Trophoblast cell (in vitro differentiated cells and primary cell): Measurements from ENCODE around the gene TSPAN2. TPM values are rescaled to one million over a fixed set of nuclear protein-coding genes. Genes with fewer than 3 reads are reported as not detected.
A peak's percentile ranks its signal among the peaks of the same experiment; 100 is the strongest.

Experiments used
- DNase-seq, 2 donors: peaks; one replicate each; pipeline ENCODE4 v3.0.0-alpha.2; 2016
- H2AFZ ChIP-seq: 2 replicates; pipeline ENCODE4 v1.6.1; 2013; ENCODE audit warnings: low read length, moderate library complexity, mild to moderate bottlenecking; ENCODE audit not compliant: insufficient read depth, poor library complexity
- H2AK5ac ChIP-seq: 2 replicates; pipeline ENCODE4 v1.6.1; 2013; ENCODE audit warnings: mild to moderate bottlenecking, low read length
- H2BK120ac ChIP-seq: 2 replicates; pipeline ENCODE4 v1.6.1; 2013; ENCODE audit warnings: low read length, mild to moderate bottlenecking, moderate library complexity; ENCODE audit not compliant: insufficient read depth, poor library complexity
- H2BK12ac ChIP-seq: 2 replicates; pipeline ENCODE4 v1.6.1; 2013; ENCODE audit warnings: mild to moderate bottlenecking, low read length, moderate library complexity
- H2BK5ac ChIP-seq: 2 replicates; pipeline ENCODE4 v1.6.1; 2013; ENCODE audit warnings: low read length, low read depth, moderate library complexity, mild to moderate bottlenecking; ENCODE audit not compliant: poor library complexity
- H3K14ac ChIP-seq: 2 replicates; pipeline ENCODE4 v1.6.1; 2013; ENCODE audit warnings: mild to moderate bottlenecking, low read length
- H3K18ac ChIP-seq: 2 replicates; pipeline ENCODE4 v1.6.1; 2013; ENCODE audit warnings: mild to moderate bottlenecking, low read length
- H3K23ac ChIP-seq: 2 replicates; pipeline ENCODE4 v1.6.1; 2013; ENCODE audit warnings: low read length
- H3K27ac ChIP-seq: 2 replicates; pipeline ENCODE4 v1.5.1; 2013; ENCODE audit warnings: low read depth, mild to moderate bottlenecking, inconsistent platforms, low read length, moderate library complexity
- H3K27me3 ChIP-seq: 2 replicates; pipeline ENCODE4 v1.6.1; 2013; ENCODE audit warnings: inconsistent platforms, mild to moderate bottlenecking, low read length, moderate library complexity; ENCODE audit not compliant: insufficient read depth
- H3K36me3 ChIP-seq, 2 experiments: 1 replicate in 1 of 2; 2 replicates in 1 of 2; pipeline ENCODE4 v1.6.1; 2013; ENCODE audit warnings: low read length in 2 of 2, mild to moderate bottlenecking in 2 of 2, moderate library complexity in 1 of 2; ENCODE audit not compliant: insufficient read depth in 2 of 2, control insufficient read depth in 1 of 2
- H3K4ac ChIP-seq: 2 replicates; pipeline ENCODE4 v1.6.1; 2013; ENCODE audit warnings: low read depth, mild to moderate bottlenecking, low read length, moderate library complexity
- H3K4me1 ChIP-seq, 2 experiments: 1 replicate in 1 of 2; 2 replicates in 1 of 2; pipeline ENCODE4 v1.6.1; 2013; ENCODE audit warnings: low read length in 2 of 2, mild to moderate bottlenecking in 2 of 2, moderate library complexity in 1 of 2; ENCODE audit not compliant: insufficient read depth in 2 of 2, control insufficient read depth in 1 of 2
- H3K4me2 ChIP-seq: 2 replicates; pipeline ENCODE4 v1.6.1; 2013; ENCODE audit warnings: inconsistent platforms, mild to moderate bottlenecking, low read length, moderate library complexity
- H3K4me3 ChIP-seq: 2 replicates; pipeline ENCODE4 v1.5.1; 2013; ENCODE audit warnings: mild to moderate bottlenecking, low read depth, low read length, inconsistent platforms
- H3K79me1 ChIP-seq: one replicate; pipeline ENCODE4 v1.6.1; 2013; ENCODE audit warnings: low read length
- H3K79me2 ChIP-seq: 2 replicates; pipeline ENCODE4 v1.6.1; 2013; ENCODE audit warnings: low read length, mild to moderate bottlenecking; ENCODE audit not compliant: control insufficient read depth, insufficient read depth, poor library complexity
- H3K9ac ChIP-seq: 2 replicates; pipeline ENCODE4 v1.6.1; 2013; ENCODE audit warnings: mild to moderate bottlenecking, low read length
- H3K9me3 ChIP-seq: 2 replicates; pipeline ENCODE4 v1.6.1; 2013; ENCODE audit warnings: low read depth, mild to moderate bottlenecking, control low read depth, inconsistent platforms, low read length; ENCODE audit not compliant: insufficient read depth
- H4K12ac ChIP-seq: 2 replicates; pipeline ENCODE4 v1.6.1; 2013; ENCODE audit warnings: low read depth, mild to moderate bottlenecking, low read length, moderate library complexity
- H4K8ac ChIP-seq: 2 replicates; pipeline ENCODE4 v1.6.1; 2013; ENCODE audit warnings: low read depth, mild to moderate bottlenecking, low read length, moderate library complexity
- H4K91ac ChIP-seq: one replicate; pipeline ENCODE4 v1.6.1; 2013; ENCODE audit warnings: low read depth, mild to moderate bottlenecking, low read length, moderate library complexity
- WGBS: extraction: QIAGEN DNeasy Blood & Tissue Kit; methylation state at CpG from one replicate; pipeline ENCODE4 v1.1.7; 2013; ENCODE audit warnings: missing lambda C conversion rate; ENCODE audit not compliant: insufficient read length, insufficient coverage; ENCODE audit errors: extremely low coverage; 5-methylcytosine and 5-hydroxymethylcytosine counted together
- polyA plus RNA-seq: library from polyadenylated mRNA; stranded (reverse); fragments of 200-250 nt; gene quantifications from 2 replicates; pipeline ENCODE4 v1.2.3, GENCODE V29; 2013

TSPAN2 gene
- 18.9 and 20.8 TPM in 2 replicates for polyA plus RNA-seq

DNA sequence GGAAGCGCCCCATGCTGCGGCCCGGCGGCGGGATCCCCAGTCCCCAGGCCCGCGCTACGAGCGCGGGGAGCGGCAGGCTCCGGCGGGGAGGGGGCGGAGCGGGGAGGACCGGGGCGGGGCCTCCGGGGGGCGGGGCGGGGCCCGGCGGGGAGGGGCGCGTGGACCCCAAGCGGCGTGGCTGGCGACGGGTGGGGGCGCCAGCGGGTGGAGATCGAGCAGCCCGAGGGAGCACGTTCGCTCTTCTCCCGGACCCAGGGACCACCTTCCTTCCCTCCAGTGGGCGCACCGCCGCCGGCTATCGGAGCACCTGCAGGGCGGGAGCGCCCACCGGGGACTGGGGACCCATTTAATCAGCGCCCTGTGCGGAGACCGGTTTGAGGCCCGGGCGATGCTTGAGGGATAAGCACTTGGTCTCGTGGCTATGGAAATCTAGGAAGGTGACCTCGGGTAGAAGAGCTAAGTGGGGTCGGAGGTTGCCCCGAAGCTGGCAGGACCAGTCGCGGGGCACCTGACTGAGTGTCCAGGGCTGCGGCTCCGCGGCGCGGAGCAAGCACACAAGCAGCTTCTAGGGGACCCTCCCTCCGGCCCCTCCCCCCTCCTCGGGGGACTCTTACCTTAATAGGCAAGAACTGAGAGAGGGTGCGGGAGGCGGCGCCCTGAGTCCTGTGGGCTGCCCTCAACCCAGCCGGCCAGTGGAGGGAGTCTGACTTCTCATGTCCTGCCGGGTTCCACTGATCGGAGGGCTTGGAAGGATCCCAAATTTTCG, at the start of gene TSPAN2:
TSS of gene TSPAN2 (minus strand) at position 84 of the 766 bp plus-strand sequence. CDS start at position 13, 71 bp downstream.
- Histone ChIP-seq H3K27me3 (no peaks in the 10 kb centered on the region), H3K79me1 (peaks cover 2% of the 10 kb centered on the region), H3K36me3 (no peaks in the 10 kb centered on the region), H2AFZ (peak within 1 kb of the TSS; percentile 62), H3K79me2 (peaks cover 5% of the 10 kb centered on the region), H3K18ac (no peak within 1 kb of the TSS), H3K23ac (no peak within 1 kb of the TSS), H3K4ac (no peak within 1 kb of the TSS), H4K8ac (peak within 1 kb of the TSS; percentile 83), H4K12ac (peak within 1 kb of the TSS; percentile 45), H2BK120ac (peak within 1 kb of the TSS; percentile 21), H2BK12ac (no peak within 1 kb of the TSS), H3K4me2 (peak within 1 kb of the TSS; percentile 97), H3K4me3 (peak within 1 kb of the TSS; percentile 84), H3K9ac (peak within 1 kb of the TSS; percentile 89), H2BK5ac (no peak within 1 kb of the TSS), H4K91ac (peak within 1 kb of the TSS; percentile 53), H2AK5ac (no peak within 1 kb of the TSS), H3K14ac (peak within 1 kb of the TSS; percentile 68), H3K4me1 (peaks cover 2 to 14% of the 10 kb centered on the region in 2 experiments), H3K27ac (no peak within 1 kb of the TSS), H3K9me3 (peaks cover 1% of the 10 kb centered on the region)
- DNase-seq: no peak
- no CpG with 5 or more reads among the region's 68 CpGs for WGBS

DNA sequence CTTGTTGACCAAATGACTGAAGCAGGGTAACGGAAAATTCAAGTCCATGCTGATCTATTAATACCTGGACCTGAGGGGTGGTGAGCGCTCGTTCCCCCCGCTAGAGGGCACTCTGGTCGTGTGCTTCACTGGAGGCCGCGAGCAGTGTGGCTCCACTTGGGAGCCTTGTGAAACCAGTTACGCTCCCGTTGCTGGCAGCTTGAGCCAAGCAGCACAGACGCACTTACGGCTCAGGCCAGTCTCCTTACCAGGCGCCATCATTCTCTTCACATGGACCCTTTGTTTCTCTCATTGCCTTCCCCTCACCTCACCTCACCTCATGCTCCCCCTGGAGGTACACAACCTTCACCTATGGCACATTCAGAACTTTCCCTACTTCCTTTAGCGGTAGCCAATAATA, 49.7 kb upstream of the TSPAN2 start:
- no CpG with 5 or more reads among the region's 13 CpGs for WGBS

DNA sequence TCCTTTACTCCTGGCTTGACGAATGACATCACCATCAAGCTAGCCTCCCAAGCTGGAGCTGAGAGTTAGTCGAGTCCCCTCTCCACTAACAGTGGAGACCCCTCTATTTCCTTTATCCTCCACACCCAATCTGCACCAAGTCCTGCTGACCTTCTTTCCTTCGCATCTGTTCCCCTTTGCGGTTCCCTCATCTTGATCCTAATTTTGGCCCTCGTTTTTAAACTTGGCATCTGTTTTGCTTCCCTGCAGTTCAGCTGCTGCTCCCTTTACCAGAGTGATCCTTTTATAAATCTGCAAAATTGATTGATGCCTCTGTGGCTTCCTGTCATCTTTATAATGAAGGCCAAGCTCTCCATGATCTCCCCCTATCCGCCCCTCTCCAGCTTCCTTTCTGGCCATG, 49.0 kb upstream of the TSPAN2 start:
- Histone ChIP-seq H2BK5ac (no peak overlapping the region), H4K91ac (peak overlapping the region; percentile 41), H3K18ac (no peak overlapping the region), H2AK5ac (peak overlapping the region; percentile 6), H3K79me2 (no peaks in the 10 kb centered on the region), H3K14ac (no peak overlapping the region), H3K4ac (no peak overlapping the region), H3K23ac (no peak overlapping the region), H3K9ac (no peak overlapping the region), H3K27ac (no peak overlapping the region), H2BK120ac (no peak overlapping the region), H2BK12ac (peak overlapping the region; percentile 6), H3K27me3 (no peaks in the 10 kb centered on the region), H3K4me1 (peaks cover 16 to 19% of the 10 kb centered on the region in 2 experiments), H3K79me1 (peaks cover 22% of the 10 kb centered on the region), H3K9me3 (no peaks in the 10 kb centered on the region), H4K12ac (no peak overlapping the region), H4K8ac (no peak overlapping the region), H3K36me3 (no peaks in the 10 kb centered on the region), H2AFZ (no peak overlapping the region), H3K4me2 (no peak overlapping the region), H3K4me3 (no peak overlapping the region)
- no CpG with 5 or more reads among the region's 6 CpGs for WGBS
- DNase-seq: no peak

More for the DNA sequence above, 49.7 kb upstream of the TSPAN2 start:
- peak overlapping the region; percentile 33 for H3K14ac ChIP-seq
- no peak overlapping the region for H2BK5ac ChIP-seq
- peak overlapping the region; percentile 1 for H2AFZ ChIP-seq
- peak overlapping the region; percentile 53 for H2BK12ac ChIP-seq
- H3K27ac ChIP-seq: no peak overlapping the region
- no peak overlapping the region for H3K4ac ChIP-seq
- H2AK5ac ChIP-seq: no peak overlapping the region
- H3K9me3 ChIP-seq: no peaks in the 10 kb centered on the region
- no peak overlapping the region for H3K23ac ChIP-seq
- no peak overlapping the region for H4K12ac ChIP-seq
- H3K36me3 ChIP-seq: no peaks in the 10 kb centered on the region
- no peak overlapping the region for H3K9ac ChIP-seq
- peak overlapping the region; percentile 45 for H2BK120ac ChIP-seq
- H4K91ac ChIP-seq: peak overlapping the region; percentile 73
- peak overlapping the region; percentile 47 for H4K8ac ChIP-seq
- H3K79me1 ChIP-seq: peaks cover 20% of the 10 kb centered on the region
- H3K79me2 ChIP-seq: no peaks in the 10 kb centered on the region
- peak; percentile 92 to 97 for DNase-seq
- no peaks in the 10 kb centered on the region for H3K27me3 ChIP-seq
- H3K4me3 ChIP-seq: no peak overlapping the region
- H3K18ac ChIP-seq: peak overlapping the region; percentile 10
- H3K4me1 ChIP-seq: peaks cover 14 to 15% of the 10 kb centered on the region in 2 experiments
- no peak overlapping the region for H3K4me2 ChIP-seq

DNA sequence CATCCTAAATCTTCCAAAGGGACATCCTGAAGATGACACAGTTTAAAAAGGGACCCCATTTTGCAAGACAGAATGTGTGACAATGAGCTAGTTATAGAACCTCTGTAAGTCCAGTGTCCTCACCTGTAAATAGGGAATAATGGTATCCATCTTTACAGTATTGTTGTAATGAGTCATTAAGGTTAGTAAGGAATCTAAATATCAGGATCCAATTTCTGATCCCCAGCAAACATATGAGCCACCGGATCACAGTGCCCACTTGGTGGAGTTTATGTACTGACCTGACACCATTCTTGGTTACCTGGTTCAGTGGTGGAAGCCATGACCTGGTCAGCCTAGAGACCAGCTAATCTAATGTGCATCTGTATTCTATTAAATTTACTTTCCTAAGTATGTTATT, 47.9 kb upstream of the TSPAN2 start:
- Histone ChIP-seq H3K27ac (no peak overlapping the region), H3K36me3 (no peaks in the 10 kb centered on the region), H4K8ac (no peak overlapping the region), H3K23ac (no peak overlapping the region), H3K27me3 (no peaks in the 10 kb centered on the region), H3K9ac (no peak overlapping the region), H2AK5ac (no peak overlapping the region), H3K4me2 (no peak overlapping the region), H3K4me1 (peaks cover 21 to 22% of the 10 kb centered on the region in 2 experiments), H2BK5ac (no peak overlapping the region), H2BK120ac (peak overlapping the region; percentile 19), H3K14ac (no peak overlapping the region), H3K4me3 (no peak overlapping the region), H3K79me2 (no peaks in the 10 kb centered on the region), H2BK12ac (peak overlapping the region; percentile 51), H3K9me3 (no peaks in the 10 kb centered on the region), H4K12ac (no peak overlapping the region), H4K91ac (peak overlapping the region; percentile 46), H3K79me1 (peaks cover 20% of the 10 kb centered on the region), H2AFZ (no peak overlapping the region), H3K4ac (no peak overlapping the region), H3K18ac (no peak overlapping the region)
- no CpG with 5 or more reads among the region's 1 CpG for WGBS
- no peak for DNase-seq
